ENCODE data around the gene PADI3. TPM values are rescaled to one million over a fixed set of nuclear protein-coding genes. Genes with fewer than 3 reads are reported as not detected.

Gene PADI3
- total and polyA plus RNA-seq, 4 donors: 0.13 TPM; not detected in 3

DNA sequence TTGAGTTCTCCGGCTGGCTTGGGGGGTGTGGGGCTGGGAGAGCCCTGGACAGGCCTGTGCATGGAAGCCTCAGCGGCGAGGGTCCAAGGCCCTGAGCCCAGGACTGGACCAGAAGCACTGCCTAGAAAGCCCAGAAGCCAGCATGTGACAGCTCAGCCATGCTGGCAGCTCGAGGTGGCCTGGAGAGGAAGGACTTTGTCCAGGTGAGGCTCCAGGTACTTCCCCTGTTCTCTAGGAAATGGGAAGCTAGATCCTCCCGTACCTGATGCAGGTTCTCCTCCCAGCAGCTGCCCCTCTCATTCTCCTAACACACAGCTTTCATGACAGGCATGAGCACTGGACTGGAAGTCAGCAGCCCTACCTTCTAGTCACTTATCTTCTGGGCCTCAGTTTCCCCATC is 6.4 kb downstream of the PADI3 start:
- H3K9me3 ChIP-seq (ENCODE audit: control insufficient read depth in 4 of 4, insufficient read depth in 3 of 4, low read length in 3 of 4): peaks cover 0 to 3% (median 0%) of the 10 kb centered on the region in 4 donors
- no peak overlapping the region for H3K4me3 ChIP-seq
- H3K9ac ChIP-seq (ENCODE audit: insufficient read depth in 1 of 2, low read length in 2 of 2): no peak overlapping the region
- no peaks in the 10 kb centered on the region for H3K36me3 ChIP-seq (ENCODE audit: control insufficient read depth in 4 of 4, insufficient read depth in 4 of 4, low read length in 4 of 4)
- H3K27ac ChIP-seq (ENCODE audit: low read depth in 1 of 2, low read length in 1 of 2): no peak overlapping the region
- H3K27me3 ChIP-seq (ENCODE audit: control insufficient read depth in 3 of 3, insufficient read depth in 3 of 3, low read length in 2 of 3): no peaks in the 10 kb centered on the region
- no peaks in the 10 kb centered on the region for H3K4me1 ChIP-seq (ENCODE audit: control insufficient read depth in 5 of 5, insufficient read depth in 5 of 5, low read length in 5 of 5)
- no peak for DNase-seq
- TF ChIP-seq, protein P1, sequence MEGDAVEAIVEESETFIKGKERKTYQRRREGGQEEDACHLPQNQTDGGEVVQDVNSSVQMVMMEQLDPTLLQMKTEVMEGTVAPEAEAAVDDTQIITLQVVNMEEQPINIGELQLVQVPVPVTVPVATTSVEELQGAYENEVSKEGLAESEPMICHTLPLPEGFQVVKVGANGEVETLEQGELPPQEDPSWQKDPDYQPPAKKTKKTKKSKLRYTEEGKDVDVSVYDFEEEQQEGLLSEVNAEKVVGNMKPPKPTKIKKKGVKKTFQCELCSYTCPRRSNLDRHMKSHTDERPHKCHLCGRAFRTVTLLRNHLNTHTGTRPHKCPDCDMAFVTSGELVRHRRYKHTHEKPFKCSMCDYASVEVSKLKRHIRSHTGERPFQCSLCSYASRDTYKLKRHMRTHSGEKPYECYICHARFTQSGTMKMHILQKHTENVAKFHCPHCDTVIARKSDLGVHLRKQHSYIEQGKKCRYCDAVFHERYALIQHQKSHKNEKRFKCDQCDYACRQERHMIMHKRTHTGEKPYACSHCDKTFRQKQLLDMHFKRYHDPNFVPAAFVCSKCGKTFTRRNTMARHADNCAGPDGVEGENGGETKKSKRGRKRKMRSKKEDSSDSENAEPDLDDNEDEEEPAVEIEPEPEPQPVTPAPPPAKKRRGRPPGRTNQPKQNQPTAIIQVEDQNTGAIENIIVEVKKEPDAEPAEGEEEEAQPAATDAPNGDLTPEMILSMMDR (IDR thresholded peaks at IDR 0.05; ENCODE audit: control extremely low read depth, extremely low read depth): no peak
- no peak for ATAC-seq (ENCODE audit: insufficient read depth, low FRiP score)
- WGBS, 2 donors: 79 to 90% methylated on average over 5 of the region's 5 CpGs

DNA sequence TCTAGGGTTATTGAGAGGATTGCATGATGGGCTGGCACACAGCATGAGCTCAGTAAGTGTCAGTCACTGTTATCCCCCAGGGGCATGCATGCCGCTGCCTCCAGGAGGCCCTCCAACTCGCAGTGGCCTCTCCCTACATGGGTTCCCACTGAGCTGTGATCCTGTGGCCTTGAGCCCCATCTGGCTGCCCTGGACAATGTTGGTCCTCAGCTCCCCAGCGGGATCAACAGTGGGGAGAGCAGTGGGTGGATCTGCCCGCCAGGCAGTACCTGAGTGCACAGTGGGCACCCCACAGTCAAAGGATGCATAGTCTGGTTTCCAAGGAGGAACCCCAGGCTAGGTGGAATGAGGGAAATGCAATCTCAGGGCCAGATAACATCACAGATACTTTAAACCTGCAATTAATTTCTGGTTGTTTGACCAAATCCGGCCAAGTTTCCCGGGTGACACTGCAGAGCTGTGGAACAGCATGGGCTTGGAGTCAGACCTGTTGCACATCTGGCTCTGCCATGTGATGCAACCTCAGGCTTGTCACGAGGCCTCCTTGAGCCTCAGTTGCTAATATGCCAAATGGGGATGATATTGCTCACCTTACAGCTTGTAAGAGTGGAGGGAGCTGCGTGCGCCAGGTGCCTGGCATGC is 9.3 kb downstream of the PADI3 start:
- DNase-seq: no peak
- ATAC-seq (ENCODE audit: insufficient read depth, low FRiP score): no peak
- no peak overlapping the region for H3K27ac ChIP-seq (ENCODE audit: low read depth in 1 of 2, low read length in 1 of 2)
- no peaks in the 10 kb centered on the region for H3K36me3 ChIP-seq (ENCODE audit: control insufficient read depth in 4 of 4, insufficient read depth in 4 of 4, low read length in 4 of 4)
- no peak overlapping the region for H3K9ac ChIP-seq (ENCODE audit: insufficient read depth in 1 of 2, low read length in 2 of 2)
- H3K27me3 ChIP-seq (ENCODE audit: control insufficient read depth in 3 of 3, insufficient read depth in 3 of 3, low read length in 2 of 3): no peaks in the 10 kb centered on the region
- 78 to 83% methylated on average over 9 of the region's 9 CpGs for WGBS, 2 donors
- H3K9me3 ChIP-seq (ENCODE audit: control insufficient read depth in 4 of 4, insufficient read depth in 3 of 4, low read length in 3 of 4): peaks cover 0 to 3% (median 0%) of the 10 kb centered on the region in 4 donors
- H3K4me3 ChIP-seq: no peak overlapping the region
- TF ChIP-seq, protein P1 (IDR thresholded peaks at IDR 0.05; ENCODE audit: control extremely low read depth, extremely low read depth): no peak
- no peaks in the 10 kb centered on the region for H3K4me1 ChIP-seq (ENCODE audit: control insufficient read depth in 5 of 5, insufficient read depth in 5 of 5, low read length in 5 of 5)

DNA sequence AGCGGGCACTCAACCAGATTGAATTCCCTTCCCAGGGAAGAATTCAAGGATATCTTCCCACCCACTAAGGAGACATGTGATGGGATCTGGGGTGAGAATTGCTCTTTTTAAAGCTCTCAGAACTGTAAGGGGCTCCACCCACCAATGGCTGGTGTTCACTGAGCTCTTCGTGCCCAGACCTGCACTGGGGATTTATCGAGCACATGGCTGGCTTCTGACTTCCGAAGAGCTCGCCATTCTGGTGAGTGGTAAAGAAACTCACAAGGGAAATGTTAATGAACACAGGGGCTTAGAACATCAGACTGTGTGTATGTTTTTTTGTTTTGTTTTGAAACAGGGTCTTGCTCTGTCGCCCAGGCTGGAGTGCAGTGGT is 9.8 kb downstream of the PADI3 start:
- no peaks in the 10 kb centered on the region for H3K4me1 ChIP-seq (ENCODE audit: control insufficient read depth in 5 of 5, insufficient read depth in 5 of 5, low read length in 5 of 5)
- 90 to 95% methylated on average over 6 of the region's 6 CpGs for WGBS, 2 donors
- ATAC-seq (ENCODE audit: insufficient read depth, low FRiP score) (no peak), DNase-seq (no peak)
- TF ChIP-seq, protein P1 (IDR thresholded peaks at IDR 0.05; ENCODE audit: control extremely low read depth, extremely low read depth): no peak
- H3K9me3 ChIP-seq (ENCODE audit: control insufficient read depth in 4 of 4, insufficient read depth in 3 of 4, low read length in 3 of 4): peaks cover 0 to 3% (median 0%) of the 10 kb centered on the region in 4 donors
- no peak overlapping the region for H3K4me3 ChIP-seq
- H3K9ac ChIP-seq (ENCODE audit: insufficient read depth in 1 of 2, low read length in 2 of 2): no peak overlapping the region
- H3K36me3 ChIP-seq (ENCODE audit: control insufficient read depth in 4 of 4, insufficient read depth in 4 of 4, low read length in 4 of 4): no peaks in the 10 kb centered on the region
- no peak overlapping the region for H3K27ac ChIP-seq (ENCODE audit: low read depth in 1 of 2, low read length in 1 of 2)
- H3K27me3 ChIP-seq (ENCODE audit: control insufficient read depth in 3 of 3, insufficient read depth in 3 of 3, low read length in 2 of 3): no peaks in the 10 kb centered on the region

Data from lung (tissue), 12 donors.